Tibial artery (tissue), 4 donors: Measurements from ENCODE around the gene PNMT.

Experiments
- DNase-seq, 2 donors: peaks; one replicate each; pipeline ENCODE4 v3.0.0-alpha.2; 2019
- H3K27ac ChIP-seq, 2 donors: fragments of 200-600 bp; sonication (generic) in 1 of 2; 1 replicate in 1 of 2; 2 replicates in 1 of 2; pipeline ENCODE4 v1.5.1; 2018 to 2019; ENCODE audit warnings: mild to moderate bottlenecking in 1 of 2
- H3K27me3 ChIP-seq, 2 donors: fragments of 200-600 bp; sonication (generic) in 1 of 2; one replicate each; pipeline versions ENCODE4 v1.5.1 to v1.6.0; 2016 to 2019
- H3K36me3 ChIP-seq, 3 donors: fragments of 200-600 bp; sonication (generic) in 2 of 3; one replicate each; pipeline ENCODE4 v1.5.1; 2016 to 2019; ENCODE audit warnings: mild to moderate bottlenecking in 2 of 3
- H3K4me1 ChIP-seq, 4 donors: fragments of 200-600 bp; sonication (generic) in 2 of 4; 1 replicate in 3 of 4; 2 replicates in 1 of 4; pipeline ENCODE4 v1.5.1; 2016 to 2019
- H3K4me3 ChIP-seq, 2 donors: fragments of 200-600 bp; sonication (generic) in 1 of 2; 1 replicate in 1 of 2; 2 replicates in 1 of 2; pipeline ENCODE4 v1.5.1; 2018 to 2019; ENCODE audit warnings: mild to moderate bottlenecking in 2 of 2
- H3K9me3 ChIP-seq, 3 donors: fragments of 200-600 bp; sonication (generic) in 1 of 3; one replicate each; pipeline ENCODE4 v1.5.1; 2016 to 2019
- CTCF ChIP-seq, 2 experiments: fragments of 200-600 bp in 1 of 2; fragments of 450-650 bp in 1 of 2; IDR thresholded peaks; one replicate each; pipeline ENCODE4 v1.5.1; 2017 to 2019; ENCODE audit warnings: antibody characterized with exemption in 2 of 2, mild to moderate bottlenecking in 1 of 2, moderate library complexity in 1 of 2
- intact Hi-C: fragments of 100-400 bp; cut with DNase I; formaldehyde crosslinking; loops from one replicate; pipeline ENCODE4 v1.15.0; 2023; ENCODE audit warnings: low total_unique reads

PNMT gene

GRCh38 chr17:39647256-39647655 lies 21.0 kb upstream of the PNMT start:
- Histone ChIP-seq H3K4me3 (no peak overlapping the region), H3K27me3 (no peaks in the 10 kb centered on the region), H3K36me3 (peaks cover 0 to 4% (median 0%) of the 10 kb centered on the region in 3 donors), H3K27ac (no peak overlapping the region), H3K4me1 (peaks cover 0 to 7% (median 0%) of the 10 kb centered on the region in 4 donors), H3K9me3 (no peaks in the 10 kb centered on the region)
- no peak for TF ChIP-seq CTCF (IDR thresholded peaks at IDR 0.05)
- intact Hi-C loops, result no loop called here
- no peak for DNase-seq

- no peak for TF ChIP-seq CTCF (IDR thresholded peaks at IDR 0.05)
- peaks cover 0 to 7% (median 1%) of the 10 kb centered on the region in 4 donors for H3K4me1 ChIP-seq
Measured at GRCh38 chr17:39648616-39649366, 19.5 kb upstream of the PNMT start.

GRCh38 chr17:39650121-39650579 lies 18.1 kb upstream of the PNMT start:
- Histone ChIP-seq H3K4me3 (no peak overlapping the region), H3K27me3 (no peaks in the 10 kb centered on the region), H3K9me3 (no peaks in the 10 kb centered on the region), H3K27ac (no peak overlapping the region), H3K4me1 (peaks cover 0 to 8% (median 4%) of the 10 kb centered on the region in 4 donors), H3K36me3 (peaks cover 0 to 13% (median 0%) of the 10 kb centered on the region in 3 donors)
- DNase-seq, result no peak
- TF ChIP-seq CTCF (IDR thresholded peaks at IDR 0.05), result no peak
- intact Hi-C loops, result no loop called here

More at GRCh38 chr17:39648616-39649366, 19.5 kb upstream of the PNMT start:
- Histone ChIP-seq H3K27me3 (no peaks in the 10 kb centered on the region), H3K4me3 (no peak overlapping the region), H3K36me3 (peaks cover 0 to 4% (median 0%) of the 10 kb centered on the region in 3 donors), H3K9me3 (no peaks in the 10 kb centered on the region), H3K27ac (no peak overlapping the region)
- intact Hi-C loops, result no loop called here
- no peak for DNase-seq

GRCh38 chr17:39651923-39652586 lies 16.2 kb upstream of the PNMT start:
- Histone ChIP-seq H3K4me3 (no peak overlapping the region), H3K27ac (no peak overlapping the region), H3K36me3 (peaks cover 0 to 29% (median 7%) of the 10 kb centered on the region in 3 donors), H3K4me1 (peaks cover 0 to 8% (median 4%) of the 10 kb centered on the region in 4 donors), H3K9me3 (no peaks in the 10 kb centered on the region), H3K27me3 (no peaks in the 10 kb centered on the region)
- no peak for DNase-seq
- no peak for TF ChIP-seq CTCF (IDR thresholded peaks at IDR 0.05)
- intact Hi-C loops, result no loop called here

GRCh38 chr17:39652587-39653315 lies 15.5 kb upstream of the PNMT start:
- Histone ChIP-seq H3K4me3 (no peak overlapping the region), H3K36me3 (peaks cover 0 to 36% (median 7%) of the 10 kb centered on the region in 3 donors), H3K27ac (no peak overlapping the region), H3K9me3 (no peaks in the 10 kb centered on the region), H3K4me1 (peaks cover 0 to 8% (median 4%) of the 10 kb centered on the region in 4 donors), H3K27me3 (no peaks in the 10 kb centered on the region)
- intact Hi-C loops, result no loop called here
- TF ChIP-seq CTCF (IDR thresholded peaks at IDR 0.05), result no peak
- DNase-seq, result no peak
